A673 (cell line): ENCODE data around the gene MDFI.

Experiments
- CTCF ChIP-seq: fragments of 300-800, 200-600 bp; sonication (generic); conservative IDR thresholded peaks from 2 replicates; pipeline ENCODE4 v1.5.1; 2017; ENCODE audit warnings: low read depth, mild to moderate bottlenecking, antibody characterized with exemption, low read length, moderate library complexity, mixed read lengths
- EZH2 ChIP-seq: fragments of 200-600 bp; sonication (generic); IDR thresholded peaks from 2 replicates; pipeline ENCODE4 v1.6.1; 2017; ENCODE audit warnings: borderline replicate concordance, low read depth, mild to moderate bottlenecking, mixed read lengths, antibody characterized with exemption, low read length; ENCODE audit not compliant: poor library complexity, severe bottlenecking

DNA sequence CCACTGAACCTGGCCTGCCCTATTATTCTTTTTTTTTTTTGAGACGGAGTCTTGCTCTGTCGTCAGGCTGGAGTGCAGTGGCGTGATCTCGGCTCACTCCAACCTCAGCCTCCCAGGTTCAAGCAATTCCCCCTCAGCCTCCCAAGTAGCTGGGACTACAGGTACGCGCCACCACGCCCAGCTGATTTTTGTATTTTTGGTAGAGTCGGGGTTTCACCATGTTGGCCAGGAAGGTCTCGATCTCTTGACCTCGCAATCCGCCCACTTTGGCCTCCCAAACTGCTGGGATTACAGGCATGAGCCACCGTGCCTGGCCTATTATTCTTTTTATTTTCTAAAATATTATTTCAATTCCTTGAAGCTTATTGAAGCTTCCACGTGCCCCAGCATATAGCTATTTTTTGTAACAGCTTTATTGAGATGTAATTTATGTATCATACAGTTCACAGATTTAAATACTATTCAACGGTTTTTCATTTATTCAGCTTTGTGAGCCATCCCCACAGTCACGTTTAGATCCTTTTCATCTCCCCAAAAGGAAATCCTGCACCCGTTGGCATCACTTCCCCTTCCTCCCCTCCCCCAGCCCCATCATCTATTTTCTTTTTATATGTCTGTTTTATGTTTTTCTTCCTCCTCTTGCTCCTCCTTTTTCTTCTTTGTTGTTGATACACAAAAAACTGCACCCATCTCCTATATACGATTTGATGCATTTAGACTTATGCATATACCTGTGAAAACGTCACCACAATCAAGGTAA lies 13.5 kb upstream of the MDFI start:
- TF ChIP-seq CTCF: no peak
- no peak for TF ChIP-seq EZH2
